M059J (cell line): ENCODE measurements around the gene SAFB2. TPM values are rescaled to one million over a fixed set of nuclear protein-coding genes. Genes with fewer than 3 reads are reported as not detected.

ENCODE experiments used
- DNase-seq: peaks from one replicate; pipeline ENCODE4 v3.0.0-alpha.2; 2012; ENCODE audit warnings: low read depth
- total RNA-seq: library from RNA; depleted of rRNA; stranded (reverse); fragments of >200 nt; shearing (Covaris generic); gene quantifications from 2 replicates; pipeline ENCODE4 v1.2.3, GENCODE V29; 2014; rRNA removed

The SAFB2 gene
- total RNA-seq, 1 experiment from 2014 or later, result 21.0 TPM

GRCh38 chr19:5542665-5543064 is 79.9 kb downstream of the SAFB2 start:
- no peak for DNase-seq

GRCh38 chr19:5541456-5541855 is 81.1 kb downstream of the SAFB2 start:
- DNase-seq, result no peak

DNA sequence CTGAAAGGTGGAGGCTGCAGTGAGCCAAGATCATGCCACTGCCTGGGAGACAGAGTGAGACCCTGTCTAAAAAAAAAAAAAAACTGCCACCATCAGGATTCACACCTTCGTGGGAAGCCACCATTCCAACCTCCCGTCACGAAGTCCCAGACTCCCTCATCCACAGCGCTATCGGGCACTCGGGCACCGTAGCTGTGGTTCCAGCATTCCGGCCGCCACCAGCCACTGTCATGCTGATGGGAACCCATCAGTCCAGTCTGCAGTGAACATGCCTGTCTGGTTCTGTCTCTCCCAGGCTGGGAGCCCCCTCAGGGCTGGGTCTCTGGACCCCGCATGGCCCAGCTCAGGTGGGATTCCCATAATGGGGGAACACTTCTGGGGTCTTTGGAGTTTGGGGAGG is 82.4 kb downstream of the SAFB2 start:
- no peak for DNase-seq

GRCh38 chr19:5537870-5538269 is 84.7 kb downstream of the SAFB2 start:
- no peak for DNase-seq

Other genes starting within 250 kb of the SAFB2 start
- gene ZNRF4, start 167.4 kb downstream of the SAFB2 start, total RNA-seq, result not detected in 2 replicates
- 0.10 and 0.12 TPM in 2 replicates for gene TINCR, start 54.8 kb downstream of the SAFB2 start, total RNA-seq
- 10.3 and 27.8 TPM in 2 replicates for gene SAFB, start 307 bp upstream of the SAFB2 start, total RNA-seq
- 46.6 and 47.0 TPM in 2 replicates for gene MICOS13, start 57.7 kb upstream of the SAFB2 start, total RNA-seq
- 10.7 and 13.7 TPM in 2 replicates for gene HSD11B1L, start 58.3 kb upstream of the SAFB2 start, total RNA-seq
- 734 and 1,196 TPM in 2 replicates for gene RPL36, start 67.5 kb upstream of the SAFB2 start, total RNA-seq
- 53.1 and 71.2 TPM in 2 replicates for gene LONP1, start 97.4 kb upstream of the SAFB2 start, total RNA-seq
- gene CATSPERD, start 97.9 kb upstream of the SAFB2 start, total RNA-seq, result not detected in 2 replicates
- gene PRR22, start 162.0 kb upstream of the SAFB2 start, total RNA-seq, result 0.07 and 0.34 TPM in 2 replicates
- gene DUS3L, start 168.4 kb upstream of the SAFB2 start, total RNA-seq, result 12.7 and 24.7 TPM in 2 replicates
- 0.67 TPM in 1 of 2 replicates, not detected in the other for gene NRTN, start 182.3 kb upstream of the SAFB2 start, total RNA-seq
- gene FUT6, start 216.9 kb upstream of the SAFB2 start, total RNA-seq, result not detected in 2 replicates
- gene FUT3, start 228.7 kb upstream of the SAFB2 start, total RNA-seq, result not detected in 2 replicates
- not detected in 2 replicates for gene FUT5, start 247.8 kb upstream of the SAFB2 start, total RNA-seq